ENCODE results near the gene KIF13A. TPM values are rescaled to one million over a fixed set of nuclear protein-coding genes. Genes with fewer than 3 reads are reported as not detected.
"Not testable (repeated sequence)": the region's sequence is repeated elsewhere in the genome, so short reads cannot be mapped to it uniquely, and the experiment has no call there.

The KIF13A gene
- total RNA-seq, 1 donor from 2014 or later: 19.4 TPM

DNA sequence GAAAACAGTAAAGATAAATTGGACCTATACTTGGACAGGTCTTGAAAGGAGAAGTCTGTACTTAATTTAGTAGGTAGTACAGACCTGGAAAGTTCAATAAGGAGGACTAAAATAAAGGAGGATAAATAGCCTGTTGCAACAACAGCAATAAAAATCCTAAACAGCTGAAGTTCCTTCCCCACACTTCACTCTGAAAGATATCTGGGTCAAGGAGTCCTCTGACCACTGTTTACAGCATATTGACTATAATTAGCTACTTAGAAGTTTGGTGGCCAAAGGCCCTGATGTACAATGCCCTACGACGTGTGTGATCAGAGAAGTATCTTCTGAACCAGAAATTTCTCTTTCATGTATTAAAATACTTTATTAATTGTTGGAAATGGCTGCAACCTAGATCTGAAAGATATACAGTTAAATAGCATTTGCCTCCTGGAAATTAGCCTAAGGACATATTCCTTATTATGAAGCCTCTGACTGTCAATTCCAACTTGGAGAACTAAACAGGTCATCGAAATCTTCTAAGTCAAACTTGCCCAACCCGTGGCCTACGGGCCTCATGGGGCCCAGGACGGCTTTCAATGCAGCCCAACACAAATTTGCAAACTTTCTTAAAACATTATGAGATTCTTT, 82.8 kb downstream of the KIF13A start:
- DNase-seq (ENCODE audit: low read depth in 2 of 2): no peak

DNA sequence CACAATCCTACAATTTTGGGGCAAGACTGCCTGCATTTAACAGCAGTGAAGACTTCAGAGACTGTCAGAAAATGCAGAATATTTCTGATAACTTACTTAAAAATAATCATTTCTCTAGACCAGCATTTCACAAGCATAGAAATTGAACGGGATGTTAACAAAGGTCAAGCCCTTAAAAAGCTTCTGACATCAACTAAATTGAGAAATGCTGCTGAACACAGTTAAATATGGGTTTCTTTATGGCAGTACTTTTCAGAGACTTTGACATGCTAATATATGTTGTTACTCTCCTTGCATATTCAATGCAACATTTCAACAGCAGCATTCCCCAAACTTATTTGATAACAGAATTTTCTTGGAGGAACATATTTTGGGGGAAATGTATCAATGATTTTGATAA, 84.5 kb downstream of the KIF13A start:
- DNase-seq (ENCODE audit: low read depth in 2 of 2): no peak

DNA sequence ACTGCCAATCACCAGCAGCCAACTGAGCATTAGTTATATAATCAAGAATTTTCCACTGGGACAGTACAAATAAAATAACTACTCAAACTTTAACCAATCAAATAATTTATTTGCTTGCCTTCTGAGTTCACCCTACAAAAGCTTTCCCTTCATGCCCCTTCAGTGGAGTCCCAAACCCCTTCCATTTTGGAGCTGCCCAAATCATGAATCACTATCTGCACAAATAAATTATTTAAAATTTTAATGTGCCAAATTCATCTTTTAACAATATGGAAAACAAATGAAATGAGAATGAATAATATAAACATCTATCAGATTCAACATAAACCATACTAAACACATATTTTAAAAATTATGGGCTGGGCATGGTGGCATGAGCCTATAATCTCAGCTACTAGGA, 85.9 kb downstream of the KIF13A start:
- DNase-seq (ENCODE audit: low read depth in 2 of 2): no peak

DNA sequence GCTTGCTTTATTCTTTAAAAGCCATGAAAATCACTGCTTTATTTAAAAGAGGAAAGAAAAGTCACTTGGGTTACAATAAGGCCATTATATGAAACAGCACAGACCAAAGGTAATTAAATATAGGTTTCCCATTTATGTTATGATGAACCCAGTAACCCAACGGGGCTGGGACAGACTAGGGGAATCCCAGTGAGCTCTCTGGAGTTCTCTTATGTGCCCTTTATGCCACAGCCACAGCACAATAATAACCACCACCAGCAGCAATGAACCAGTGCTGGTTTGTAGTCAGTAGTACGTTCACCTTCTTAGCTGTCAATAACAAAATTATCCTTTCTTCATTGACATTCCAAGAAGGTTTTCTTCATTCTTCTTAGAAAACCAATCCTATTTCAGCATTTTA, 87.4 kb downstream of the KIF13A start:
- no peak for DNase-seq (ENCODE audit: low read depth in 2 of 2)

DNA sequence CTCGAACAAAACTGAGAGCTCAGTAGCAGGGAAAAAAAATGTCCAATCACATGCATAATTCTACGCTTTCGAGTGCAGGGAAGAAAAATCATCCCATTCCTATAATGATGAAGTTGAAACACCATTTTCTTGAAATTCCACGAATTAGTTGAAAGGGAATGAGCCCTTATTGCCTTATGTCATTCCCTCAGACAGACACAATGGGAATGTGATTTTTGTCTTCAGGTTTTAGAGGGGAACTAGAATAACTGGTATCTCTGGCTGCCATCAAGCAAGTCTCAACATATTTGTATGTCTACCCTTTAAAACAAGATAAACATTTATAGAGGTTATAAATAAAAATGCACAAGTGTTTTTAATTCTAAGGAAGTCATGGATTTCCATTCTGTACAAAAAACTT, 87.9 kb downstream of the KIF13A start:
- no peak for DNase-seq (ENCODE audit: low read depth in 2 of 2)

DNA sequence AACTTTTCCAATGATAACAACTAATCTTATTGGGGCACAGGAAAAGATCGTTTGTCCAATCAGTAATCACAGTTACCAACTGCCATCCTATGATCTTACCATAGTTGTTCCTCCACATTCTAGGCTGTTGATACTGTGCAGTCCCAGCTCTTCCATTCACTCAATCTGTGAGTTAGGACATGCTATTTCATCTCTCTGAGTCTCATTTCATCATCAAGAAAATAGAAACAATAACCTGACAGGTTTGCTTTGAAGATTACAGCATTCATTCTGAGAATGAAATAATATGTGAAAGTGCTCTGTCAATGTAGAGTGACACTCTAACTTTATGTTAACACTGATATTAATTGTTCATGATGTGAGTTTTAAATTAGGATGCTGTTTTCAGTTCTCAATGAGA, 89.8 kb downstream of the KIF13A start:
- DNase-seq (ENCODE audit: low read depth in 2 of 2): no peak

DNA sequence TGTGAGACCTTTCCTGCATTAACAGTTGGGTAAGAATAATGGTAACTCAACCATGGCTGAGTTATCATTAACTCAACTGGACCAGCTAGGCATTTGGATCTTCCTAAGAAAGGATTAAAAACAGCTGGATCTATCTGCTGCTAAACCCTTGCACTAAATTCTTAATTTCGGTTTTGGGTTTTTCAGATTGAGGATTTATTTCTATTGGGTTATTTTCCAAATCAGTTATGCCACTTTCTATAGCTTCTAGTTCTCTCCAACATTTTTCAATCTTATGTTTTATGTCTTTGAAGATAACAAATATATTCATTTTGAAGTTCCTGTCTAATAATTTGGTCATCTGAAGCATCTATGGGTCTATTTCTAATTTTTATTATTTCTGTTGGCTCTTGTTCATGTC, 92.5 kb downstream of the KIF13A start:
- DNase-seq (ENCODE audit: low read depth in 2 of 2): no peak

DNA sequence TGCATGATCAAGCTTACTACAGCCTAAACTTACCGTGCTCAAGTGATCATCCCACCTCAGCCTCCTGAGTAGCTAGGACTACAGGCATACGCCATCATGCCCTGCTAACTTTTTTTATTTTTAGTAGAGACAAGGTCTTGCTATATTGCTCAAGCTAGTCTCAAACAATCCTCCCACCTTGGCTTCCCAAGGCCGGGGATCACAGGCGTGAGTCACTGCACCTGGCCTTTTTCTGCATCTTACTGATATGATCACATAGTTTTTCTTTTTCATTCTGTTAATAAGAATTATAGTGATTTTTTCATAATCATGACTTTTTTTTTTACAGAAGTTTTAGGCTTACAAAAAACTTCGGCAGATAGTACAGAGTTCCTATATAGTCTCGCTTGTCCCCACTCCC, 93.2 kb downstream of the KIF13A start:
- no peak for DNase-seq (ENCODE audit: low read depth in 2 of 2)

DNA sequence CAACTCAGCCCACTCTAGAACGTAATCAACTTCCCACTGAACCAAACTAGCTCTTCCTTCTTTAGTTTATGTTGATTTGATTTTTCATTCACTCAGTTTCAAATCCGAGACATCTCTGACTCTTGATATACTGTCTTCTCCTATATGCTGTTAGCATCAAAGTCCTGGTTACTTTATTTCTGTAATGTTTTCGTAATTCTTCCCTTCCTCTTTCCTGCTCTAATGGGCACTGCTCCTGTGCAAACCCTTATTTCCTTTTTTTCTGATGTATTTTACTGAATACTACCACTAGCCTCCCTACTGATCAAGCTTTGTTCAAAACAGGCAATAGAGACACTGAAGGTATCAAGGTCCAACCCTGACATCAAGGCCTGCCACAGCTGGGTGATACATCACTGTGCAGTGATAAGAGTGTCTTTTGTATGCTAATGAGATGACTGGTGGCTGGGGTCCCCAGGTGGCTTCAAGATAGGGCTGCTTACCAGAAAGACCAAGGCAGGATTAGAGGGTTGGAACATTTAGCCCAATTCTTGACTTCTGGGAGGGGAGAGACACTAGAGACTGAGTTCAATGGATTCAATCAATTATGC, 95.2 kb downstream of the KIF13A start:
- DNase-seq (ENCODE audit: low read depth in 2 of 2): no peak

DNA sequence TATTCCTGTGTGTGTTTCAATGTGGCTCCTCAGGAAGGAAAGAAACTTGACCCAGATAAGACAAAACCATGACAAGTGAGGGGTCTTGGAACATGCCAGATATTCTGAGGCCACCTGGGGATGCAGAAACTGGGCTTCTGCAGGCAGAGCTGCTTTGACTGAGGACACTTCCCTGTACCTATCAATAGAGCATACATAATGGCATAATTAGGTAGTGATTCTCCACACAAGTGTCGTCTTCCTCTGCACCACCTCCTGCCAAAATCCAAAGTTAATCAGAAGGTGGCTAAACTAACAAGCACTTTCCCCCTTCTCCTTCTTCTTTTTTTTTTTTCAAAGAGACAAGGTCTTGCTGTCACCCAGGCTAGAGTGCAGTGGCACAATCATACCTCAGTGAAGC, 97.1 kb downstream of the KIF13A start:
- no peak for DNase-seq (ENCODE audit: low read depth in 2 of 2)

DNA sequence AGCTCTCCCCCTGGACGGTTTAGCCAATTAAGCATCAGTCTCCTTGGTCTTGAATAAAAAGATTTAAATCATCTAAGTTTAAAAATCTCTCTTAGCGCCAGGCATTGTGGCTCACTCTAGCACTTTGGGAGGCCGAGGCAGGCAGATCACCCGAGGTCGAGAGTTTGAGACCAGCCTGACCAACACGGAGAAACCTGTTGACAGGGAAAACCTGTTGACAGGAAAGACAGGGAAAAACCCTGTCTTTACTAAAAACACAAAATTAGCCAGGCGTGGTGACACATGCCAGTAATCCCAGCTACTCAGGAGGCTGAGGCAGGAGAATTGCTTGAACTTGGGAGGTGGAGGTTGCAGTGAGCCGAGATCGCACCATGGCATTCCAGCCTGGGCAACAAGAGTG, 97.7 kb downstream of the KIF13A start:
- DNase-seq (ENCODE audit: low read depth in 2 of 2): not testable (repeated sequence)

DNA sequence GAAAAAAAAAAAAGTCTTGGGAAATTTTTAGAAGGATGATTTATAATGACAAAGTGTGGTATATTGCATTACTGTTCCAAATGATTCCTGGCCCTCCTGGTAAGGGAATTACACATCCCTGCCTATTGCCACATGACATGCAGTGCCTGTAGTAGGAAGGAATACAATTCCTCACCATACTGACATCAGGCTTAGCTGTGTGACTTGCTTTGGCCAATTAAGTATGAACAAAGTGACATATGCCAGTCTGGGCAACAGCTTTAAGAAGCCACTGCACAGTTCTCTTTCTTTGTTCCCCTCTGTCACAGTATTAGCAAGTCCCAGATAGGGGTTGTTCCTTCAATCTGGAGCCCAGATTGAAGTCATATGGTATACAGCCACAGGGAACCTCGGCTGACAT, 100.5 kb downstream of the KIF13A start:
- DNase-seq (ENCODE audit: low read depth in 2 of 2): no peak

DNA sequence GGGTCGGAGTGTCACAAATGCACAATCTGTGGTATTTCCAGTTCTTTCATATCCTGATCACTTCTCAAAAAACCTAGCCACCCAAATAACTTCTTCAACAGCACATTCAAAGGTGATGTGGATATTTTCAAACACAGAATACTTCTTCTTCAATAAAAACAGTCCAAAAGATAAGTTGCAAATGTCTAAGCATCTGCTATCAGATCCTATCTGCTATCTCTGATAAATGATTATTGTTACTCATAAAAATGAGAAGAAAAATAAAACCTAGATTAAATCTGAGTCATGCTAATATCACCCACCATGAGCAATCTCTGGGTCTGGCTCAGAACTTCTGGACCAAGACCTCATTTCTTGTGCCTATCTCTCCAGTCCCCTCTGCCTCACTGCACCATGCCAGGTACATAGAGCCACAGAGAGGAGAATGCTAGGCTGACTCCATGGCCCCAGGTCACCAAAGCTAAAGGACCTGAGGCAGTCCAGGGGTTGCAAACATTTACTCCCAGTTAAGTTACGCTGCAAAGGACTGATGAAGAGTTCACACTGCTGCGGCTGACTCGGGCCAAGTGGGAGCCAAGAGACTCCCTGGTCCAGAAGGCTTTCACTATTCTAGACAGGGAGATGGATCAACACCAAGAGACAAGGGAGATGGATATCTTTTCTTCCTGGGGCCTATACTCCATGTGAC, 101.4 kb downstream of the KIF13A start:
- no peak for DNase-seq (ENCODE audit: low read depth in 2 of 2)

DNA sequence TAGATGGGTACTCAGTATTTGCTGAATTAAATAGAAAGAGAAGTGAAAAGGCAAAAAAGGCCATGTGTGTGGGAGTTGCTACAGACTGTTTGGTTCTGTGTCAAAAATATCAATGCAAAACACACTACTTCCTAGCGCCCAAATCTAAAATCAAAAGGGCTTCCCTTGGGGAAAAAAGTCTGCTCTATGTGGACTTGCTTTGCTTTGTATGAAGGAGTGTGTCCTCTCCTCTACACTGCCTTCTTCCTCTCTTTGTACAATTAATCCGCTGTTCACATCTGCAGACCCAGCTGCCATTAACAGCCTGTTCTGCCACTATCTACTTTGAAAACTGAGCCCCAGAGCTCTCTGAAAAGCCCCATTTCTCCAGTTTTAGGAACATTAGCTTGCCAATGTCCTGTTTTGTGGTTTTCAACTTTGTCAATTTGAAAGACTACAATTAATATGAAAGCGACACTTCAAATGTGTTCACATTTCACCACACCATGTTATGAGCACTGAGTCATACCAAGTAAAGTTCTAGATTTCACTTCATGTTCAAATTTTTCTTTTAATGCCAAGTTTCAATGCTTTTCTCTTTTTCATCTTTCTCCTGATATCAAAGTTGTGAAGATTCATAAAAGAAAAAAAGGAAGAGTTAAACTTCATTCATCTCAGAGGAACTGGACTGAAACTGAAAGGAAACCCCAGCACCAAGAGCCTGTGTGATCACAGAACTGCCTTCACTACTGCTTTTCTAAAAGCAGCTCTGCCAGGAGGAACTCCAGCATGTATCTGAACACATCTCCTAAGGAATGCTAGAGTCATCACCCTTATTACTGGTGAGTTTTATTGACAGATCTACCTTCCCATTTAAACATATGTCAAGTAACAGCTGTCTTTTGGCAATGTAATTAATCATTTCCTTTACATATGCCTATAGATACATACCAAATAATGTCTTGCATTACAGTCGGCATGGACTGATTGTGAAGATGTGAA, 102.6 kb downstream of the KIF13A start:
- no peak for DNase-seq (ENCODE audit: low read depth in 2 of 2)

DNA sequence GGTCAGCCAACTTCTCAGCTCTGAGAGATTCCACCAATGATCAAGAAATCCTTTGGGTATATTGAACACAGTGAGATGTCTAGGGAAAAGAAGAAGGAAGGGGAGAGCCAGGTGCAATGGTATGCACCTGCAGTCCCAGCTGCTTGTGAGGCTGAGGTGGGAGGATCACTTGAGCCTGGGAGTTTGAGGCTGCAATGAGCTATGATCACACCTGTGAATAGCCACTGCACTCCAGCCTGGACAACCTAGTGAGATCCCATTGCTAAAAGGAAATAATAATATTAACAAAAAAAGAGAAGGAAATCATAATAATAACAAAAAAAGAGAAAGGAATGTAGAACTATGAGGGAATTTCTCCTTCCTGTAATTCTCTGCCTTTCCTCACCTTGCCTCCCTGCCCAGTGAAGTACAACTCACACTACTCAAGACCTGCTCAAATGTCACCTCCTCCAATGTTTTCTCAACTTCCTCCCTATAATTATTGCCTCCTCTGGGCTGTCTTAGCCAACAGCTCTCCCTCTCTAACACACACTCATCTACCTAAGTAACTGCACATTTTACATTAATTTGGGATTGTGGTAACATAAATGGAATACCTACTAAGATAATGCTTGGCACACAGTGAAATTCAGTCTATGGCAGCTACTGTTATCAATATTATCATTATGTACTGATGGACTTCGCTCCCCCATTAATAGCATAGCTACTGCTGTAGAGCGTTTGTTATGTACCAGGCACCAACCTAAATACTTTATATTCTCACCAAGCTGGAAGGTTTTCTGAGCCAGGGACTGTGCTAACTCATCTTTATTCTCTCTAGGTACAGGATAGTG, 103.6 kb downstream of the KIF13A start:
- DNase-seq (ENCODE audit: low read depth in 2 of 2): no peak

DNA sequence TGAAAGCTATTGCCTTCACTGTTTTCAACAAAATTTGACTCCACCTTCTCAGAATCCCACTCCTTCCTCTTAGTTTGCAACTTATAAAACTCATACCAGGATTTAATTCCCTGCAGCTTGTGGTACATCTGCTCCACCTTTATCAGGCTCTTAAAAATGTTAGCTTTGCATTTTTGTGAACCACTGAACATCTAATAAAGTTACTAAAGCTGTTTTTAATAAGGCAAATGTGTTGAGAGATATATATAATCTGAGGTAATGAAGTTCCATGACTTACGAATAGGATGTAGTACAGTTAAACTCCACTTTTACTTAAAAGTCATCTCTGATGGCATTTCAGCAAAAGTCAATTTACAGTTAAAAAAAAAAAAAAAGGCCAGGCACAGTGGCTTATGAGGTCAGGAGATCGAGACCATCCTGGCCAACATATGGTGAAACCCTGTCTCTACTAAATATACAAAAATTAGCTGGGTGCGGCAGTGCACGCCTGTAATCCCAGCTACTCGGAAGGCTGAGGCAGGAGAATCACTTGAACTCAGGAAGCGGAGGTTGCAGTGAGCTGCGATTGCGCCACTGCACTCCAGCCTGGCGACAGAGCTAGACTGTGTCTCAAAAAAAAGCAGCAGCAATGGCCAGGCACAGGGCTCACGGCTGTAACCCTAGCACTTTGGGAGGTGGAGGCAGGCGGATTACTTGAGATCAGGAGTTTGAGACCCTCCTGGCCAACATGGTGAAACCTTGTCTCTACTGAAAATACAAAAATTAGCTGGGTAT, 106.2 kb downstream of the KIF13A start:
- no peak for DNase-seq (ENCODE audit: low read depth in 2 of 2)

DNA sequence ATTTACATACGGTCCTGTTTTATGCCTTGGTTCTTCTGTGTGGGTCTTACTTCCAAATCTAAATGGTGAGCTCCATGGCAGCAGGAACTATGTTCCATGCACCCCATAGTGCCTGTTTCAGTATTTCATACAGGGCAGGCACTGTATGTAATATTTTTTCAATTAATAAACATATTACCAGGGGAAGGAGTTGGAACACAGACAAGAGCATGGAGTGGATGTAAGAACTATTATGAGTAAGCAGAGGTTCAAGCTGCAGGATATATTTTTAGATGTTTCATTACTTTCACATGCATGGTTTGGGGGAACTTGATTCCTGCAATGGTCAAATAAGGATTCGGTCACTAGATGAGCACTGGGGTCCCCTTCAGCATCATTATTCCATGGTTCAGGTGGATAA, 108.3 kb downstream of the KIF13A start:
- DNase-seq (ENCODE audit: low read depth in 2 of 2): no peak

DNA sequence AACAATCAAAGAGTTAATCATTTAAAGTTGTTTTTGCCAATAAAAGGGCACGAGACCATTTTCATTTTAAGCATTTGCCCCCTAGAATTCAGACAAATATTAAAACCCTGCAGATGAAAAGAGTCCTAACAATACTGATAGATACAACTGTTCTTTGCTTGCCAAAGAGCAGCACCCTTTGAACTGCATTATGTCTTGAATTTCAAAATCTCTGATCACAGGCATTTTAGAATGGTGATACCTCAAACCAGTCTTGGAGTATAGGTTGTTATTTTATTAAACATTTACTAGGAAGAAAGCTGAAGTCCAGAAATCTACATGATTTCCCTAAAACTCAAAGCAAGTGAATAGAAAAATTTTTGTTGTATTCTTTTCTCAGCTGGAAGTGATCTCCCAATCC, 108.7 kb downstream of the KIF13A start:
- no peak for DNase-seq (ENCODE audit: low read depth in 2 of 2)

DNA sequence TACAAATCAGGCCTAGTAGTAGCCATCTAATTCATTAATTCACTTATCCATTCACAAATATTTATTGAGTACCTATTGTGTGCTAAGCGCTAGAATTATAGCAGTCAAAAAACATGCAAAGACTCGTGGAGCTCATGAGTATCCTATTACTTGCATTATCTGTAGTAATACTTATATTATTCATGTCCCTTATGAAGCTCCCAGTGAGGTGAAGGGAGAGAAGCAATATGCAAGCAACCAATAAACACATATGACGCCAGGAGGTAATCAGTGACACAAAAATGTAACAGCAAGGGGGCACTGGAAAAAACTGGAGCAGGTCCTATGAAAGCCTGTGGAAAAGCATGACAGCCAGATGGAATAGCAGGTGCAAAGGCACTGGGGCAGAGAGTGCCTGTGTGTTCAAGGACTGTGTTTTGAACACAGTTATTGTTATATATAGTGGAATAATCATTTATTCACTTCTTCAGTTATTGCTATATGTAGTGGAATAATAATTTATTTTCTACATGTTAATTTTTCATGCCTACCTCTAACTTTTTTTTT, 109.5 kb downstream of the KIF13A start:
- no peak for DNase-seq (ENCODE audit: low read depth in 2 of 2)
